ENCODE data around the gene FBXO39.

DNA sequence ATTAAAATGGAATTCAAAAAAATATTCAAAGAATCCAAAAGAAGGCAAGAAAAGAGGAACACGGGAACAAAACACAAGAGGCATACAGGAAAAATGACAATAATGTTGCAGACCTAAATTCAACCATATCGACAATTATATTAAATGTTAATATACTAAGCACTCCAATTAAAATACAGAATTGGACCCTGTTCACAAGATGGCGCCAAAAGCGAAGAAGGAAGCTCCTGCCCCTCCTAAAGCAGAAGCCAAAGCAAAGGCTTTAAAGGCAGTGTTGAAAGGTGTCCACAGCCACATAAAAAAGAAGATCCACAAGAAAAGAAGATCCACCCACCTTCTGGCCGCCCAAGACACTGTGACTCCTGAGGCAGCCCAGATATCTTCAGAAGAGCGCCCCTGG is 26.5 kb upstream of the FBXO39 start:
- TF ChIP-seq POLR2A (IDR thresholded peaks at IDR 0.05): no peak
- TF ChIP-seq CTCF (IDR thresholded peaks at IDR 0.05): no peak

Data from esophagus squamous epithelium (tissue), 4 donors.